ENCODE results near the gene LRRC74A.
A peak's percentile ranks its signal among the peaks of the same experiment; 100 is the strongest.

The LRRC74A gene

GRCh38 chr14:76916040-76916715, 90.0 kb downstream of the LRRC74A start:
- Mint-ChIP-seq H3K4me3 (no peak overlapping the region), H3K27ac (no peak overlapping the region), H3K27me3 (no peaks in the 10 kb centered on the region), H3K4me1 (peaks cover 49% of the 10 kb centered on the region), H3K9me3 (no peaks in the 10 kb centered on the region)
- DNase-seq: no peak
- ATAC-seq: no peak

DNA sequence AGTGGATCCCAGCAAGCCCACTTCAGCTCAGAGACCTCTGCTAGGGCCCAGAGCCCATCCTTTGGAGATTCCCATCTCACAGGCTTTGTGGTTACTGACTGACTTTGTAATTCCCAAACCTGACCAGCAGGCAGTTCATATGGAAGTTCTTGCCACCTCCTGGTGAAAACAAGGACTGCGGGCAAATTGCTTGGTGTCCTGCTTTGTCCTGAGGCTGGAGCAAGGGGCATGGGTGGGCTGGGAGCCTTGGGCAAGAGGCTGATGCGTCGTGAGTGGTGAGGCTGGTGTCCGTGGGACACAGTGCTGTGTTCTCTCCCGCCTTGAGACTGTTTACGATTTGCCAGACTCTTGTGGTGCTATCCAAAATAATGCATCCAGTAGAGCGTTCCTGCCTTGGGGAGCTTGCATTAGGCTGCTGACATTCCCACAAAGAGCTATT, 91.0 kb downstream of the LRRC74A start:
- H3K4me3 Mint-ChIP-seq: no peak overlapping the region
- peaks cover 6% of the 10 kb centered on the region for H3K27me3 Mint-ChIP-seq
- ATAC-seq (no peak), DNase-seq (no peak)
- H3K27ac Mint-ChIP-seq: no peak overlapping the region
- no peaks in the 10 kb centered on the region for H3K9me3 Mint-ChIP-seq
- peaks cover 53% of the 10 kb centered on the region for H3K4me1 Mint-ChIP-seq

DNA sequence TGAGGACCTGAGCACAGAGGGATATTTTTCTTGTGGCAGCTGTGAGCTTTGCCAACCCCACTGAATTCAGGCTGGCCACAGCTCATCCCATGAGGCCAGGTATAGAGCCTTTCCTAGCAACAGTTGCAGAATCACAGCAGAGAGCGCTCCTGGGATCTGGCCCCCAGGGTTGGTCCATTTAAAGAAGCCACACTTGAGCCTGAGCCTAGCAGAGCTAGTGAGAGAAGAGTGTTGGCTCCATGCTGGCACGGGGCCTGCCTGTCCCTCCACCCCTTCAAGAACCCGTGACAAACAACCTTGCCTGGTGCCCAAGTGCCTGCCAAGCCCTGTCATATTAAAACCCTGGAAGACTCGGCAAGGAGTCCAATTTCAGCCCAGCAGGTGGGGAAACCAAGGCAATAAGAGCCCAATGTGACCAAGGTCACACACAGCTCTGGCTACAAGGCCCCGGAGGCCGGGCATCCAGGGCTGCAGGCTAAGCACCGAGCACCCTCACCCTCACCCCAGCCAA, 91.6 kb downstream of the LRRC74A start:
- H3K27ac Mint-ChIP-seq: no peak overlapping the region
- DNase-seq (no peak), ATAC-seq (no peak)
- H3K27me3 Mint-ChIP-seq: peaks cover 7% of the 10 kb centered on the region
- H3K4me1 Mint-ChIP-seq: peaks cover 59% of the 10 kb centered on the region
- H3K4me3 Mint-ChIP-seq: no peak overlapping the region
- no peaks in the 10 kb centered on the region for H3K9me3 Mint-ChIP-seq

DNA sequence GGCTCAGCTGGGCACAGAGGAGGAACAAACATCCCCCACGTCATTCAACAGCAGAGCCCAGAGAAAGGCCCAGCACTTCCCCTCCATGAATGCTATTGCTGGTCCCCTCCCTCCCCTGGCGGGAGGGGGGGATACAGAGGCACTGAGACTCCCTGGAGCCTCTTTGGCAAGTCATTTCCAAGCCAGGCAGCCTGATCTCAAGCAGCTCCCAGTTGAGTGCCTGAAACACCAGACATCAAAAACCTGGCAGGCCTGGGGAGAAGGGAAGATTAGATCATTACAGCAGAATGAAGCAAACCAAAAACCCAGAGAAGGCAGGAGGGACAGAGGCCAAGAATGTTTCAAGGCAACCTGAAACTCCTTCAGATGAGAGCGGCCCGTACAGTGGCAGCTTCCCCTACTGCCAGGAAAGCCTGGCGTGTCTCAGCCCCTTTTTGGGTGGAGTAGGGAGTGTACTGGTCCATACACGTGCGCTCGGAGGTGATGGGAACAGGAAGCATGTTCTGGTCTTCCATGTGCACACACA, 92.1 kb downstream of the LRRC74A start:
- ATAC-seq (no peak), DNase-seq (no peak)
- Mint-ChIP-seq H3K4me1 (peaks cover 61% of the 10 kb centered on the region), H3K9me3 (no peaks in the 10 kb centered on the region), H3K4me3 (no peak overlapping the region), H3K27ac (no peak overlapping the region), H3K27me3 (peaks cover 7% of the 10 kb centered on the region)

DNA sequence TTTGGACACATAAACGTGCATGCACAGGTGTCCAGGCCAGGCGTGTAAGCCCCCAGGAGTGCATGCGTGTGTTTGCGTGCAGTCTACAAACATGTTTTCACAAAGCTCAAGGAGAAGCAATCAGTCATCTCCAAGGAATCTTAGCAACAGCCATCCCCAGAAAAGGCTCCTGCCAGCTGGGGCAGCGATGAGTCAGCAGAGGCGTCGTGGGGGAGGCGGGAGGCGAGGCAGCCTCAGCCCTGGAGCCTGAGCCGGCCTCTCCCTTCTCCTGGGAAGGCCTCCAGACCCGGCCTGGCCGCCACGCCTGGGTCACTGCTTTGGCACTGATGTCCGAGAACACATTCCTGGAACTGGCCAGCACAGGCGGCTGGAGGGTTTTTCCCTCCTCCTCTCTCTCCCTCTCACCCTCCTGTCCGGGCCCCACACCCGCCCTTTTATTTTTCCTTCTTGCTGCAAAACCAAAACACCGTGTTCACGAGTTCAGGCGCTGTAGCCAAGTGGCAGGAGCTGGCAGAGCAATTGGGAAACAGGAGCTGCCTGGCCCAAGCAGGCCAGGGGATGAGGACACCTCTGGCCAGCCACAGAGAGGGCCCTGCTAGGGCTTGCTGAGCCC, 92.7 kb downstream of the LRRC74A start:
- peaks cover 7% of the 10 kb centered on the region for H3K27me3 Mint-ChIP-seq
- peaks cover 57% of the 10 kb centered on the region for H3K4me1 Mint-ChIP-seq
- no peaks in the 10 kb centered on the region for H3K9me3 Mint-ChIP-seq
- no peak for DNase-seq
- peak overlapping the region; percentile 19 to 70 for H3K27ac Mint-ChIP-seq
- no peak for ATAC-seq
- H3K4me3 Mint-ChIP-seq: peak overlapping the region in 1 of 2 donors; percentile 32

Measured in stimulated activated naive CD8-positive, alpha-beta T cell treated with anti-CD3 and anti-CD28 coated beads, Interleukin-15, amount 100 ng/mL, for 72 hours (primary cell).